Hepatic stellate cell (primary cell): Measurements from ENCODE around the gene EFNB2.

Experiments used
- DNase-seq: peaks from one replicate; pipeline ENCODE4 v3.0.0; 2011; ENCODE audit warnings: low spot score

Gene EFNB2

DNA sequence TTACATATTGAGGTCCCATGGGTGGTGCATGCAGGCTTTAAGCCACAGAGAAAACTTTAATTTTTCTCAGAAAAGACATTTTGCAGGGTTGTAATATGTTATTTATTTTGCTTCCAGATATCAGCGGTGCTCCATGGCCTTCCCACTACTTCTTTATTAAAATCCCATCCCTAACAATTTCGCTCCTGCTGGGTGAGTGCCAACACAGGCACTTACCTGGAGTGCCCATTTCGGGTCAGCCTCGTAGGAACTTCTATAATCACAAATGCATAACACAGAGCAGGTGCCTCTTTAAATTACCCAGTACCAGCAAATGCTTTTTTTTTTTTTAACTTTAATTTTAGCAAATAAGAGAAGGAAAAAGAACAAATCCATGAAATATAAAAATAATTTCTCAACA is 86.4 kb downstream of the EFNB2 start:
- DNase-seq: no peak

DNA sequence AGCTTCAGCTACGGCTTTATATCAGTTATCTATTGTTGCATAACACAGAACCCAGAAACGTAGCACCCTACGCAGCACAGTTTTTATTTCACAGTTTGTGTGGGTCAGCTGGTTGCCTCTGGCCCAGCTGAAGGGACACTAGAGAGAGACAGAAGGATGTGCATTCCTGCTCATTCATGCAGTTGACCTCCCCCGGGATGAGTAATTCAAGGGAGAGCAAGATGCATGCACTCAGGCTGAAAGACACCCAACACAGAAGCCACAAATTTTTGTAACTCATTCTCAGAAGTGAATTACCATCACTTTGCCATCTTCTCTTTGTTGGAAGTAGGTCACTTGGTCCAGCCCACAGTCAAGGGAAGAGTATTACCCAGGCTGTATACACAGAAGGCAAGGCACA is 89.5 kb downstream of the EFNB2 start:
- DNase-seq: no peak

DNA sequence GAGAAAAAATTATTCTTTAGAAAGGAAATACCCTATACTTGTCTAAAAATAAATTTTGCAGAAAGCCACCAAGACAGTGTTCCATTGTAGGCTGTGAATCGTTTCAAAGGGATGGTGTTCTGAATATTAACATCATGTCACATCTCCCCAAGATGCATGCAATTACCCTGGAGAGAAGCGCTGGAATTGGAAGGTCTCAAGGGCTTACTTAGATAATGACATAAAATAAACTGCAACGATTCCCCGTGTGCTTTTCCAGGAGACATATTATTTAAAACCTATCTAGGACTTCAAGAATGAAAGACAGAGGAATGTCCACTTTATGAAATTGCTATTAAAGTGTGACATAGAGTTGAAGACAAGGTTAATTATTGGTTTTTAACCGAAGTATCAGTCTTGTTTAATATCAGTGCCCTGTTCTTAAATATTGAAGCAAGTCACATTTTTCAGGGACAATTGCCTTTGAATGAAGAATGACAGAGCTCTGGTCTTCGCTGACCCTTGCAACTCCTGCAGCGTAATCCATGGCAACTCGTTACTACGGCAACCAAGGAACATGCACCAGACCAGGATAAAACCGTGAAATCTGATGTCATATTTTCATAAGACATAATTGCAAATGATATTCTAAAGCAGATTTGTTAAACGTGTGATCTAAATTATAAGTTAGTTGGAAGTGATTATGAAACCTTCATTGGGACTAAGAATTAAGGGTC is 91.7 kb downstream of the EFNB2 start:
- no peak for DNase-seq

DNA sequence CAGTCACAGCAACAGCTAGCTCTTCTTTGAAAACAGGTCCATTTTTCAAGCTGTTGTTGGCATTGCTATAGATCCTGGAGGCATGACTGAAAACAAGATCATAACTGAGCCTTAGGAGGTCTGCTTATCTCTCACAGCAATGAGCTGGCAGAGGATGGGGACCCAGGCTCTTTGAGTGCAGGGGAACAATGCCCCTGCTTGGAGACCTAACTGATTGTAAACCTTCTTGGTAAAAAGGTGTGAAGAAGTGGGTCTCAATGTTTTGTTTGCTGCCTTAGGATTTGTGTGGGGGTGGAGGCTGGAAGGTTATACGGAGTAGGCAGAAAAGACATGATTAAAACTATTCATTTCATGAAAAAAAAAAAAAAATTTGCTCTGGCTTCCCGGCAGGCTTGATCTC is 94.6 kb downstream of the EFNB2 start:
- no peak for DNase-seq
